ENCODE measurements around the gene MAGOH.

The MAGOH gene

DNA sequence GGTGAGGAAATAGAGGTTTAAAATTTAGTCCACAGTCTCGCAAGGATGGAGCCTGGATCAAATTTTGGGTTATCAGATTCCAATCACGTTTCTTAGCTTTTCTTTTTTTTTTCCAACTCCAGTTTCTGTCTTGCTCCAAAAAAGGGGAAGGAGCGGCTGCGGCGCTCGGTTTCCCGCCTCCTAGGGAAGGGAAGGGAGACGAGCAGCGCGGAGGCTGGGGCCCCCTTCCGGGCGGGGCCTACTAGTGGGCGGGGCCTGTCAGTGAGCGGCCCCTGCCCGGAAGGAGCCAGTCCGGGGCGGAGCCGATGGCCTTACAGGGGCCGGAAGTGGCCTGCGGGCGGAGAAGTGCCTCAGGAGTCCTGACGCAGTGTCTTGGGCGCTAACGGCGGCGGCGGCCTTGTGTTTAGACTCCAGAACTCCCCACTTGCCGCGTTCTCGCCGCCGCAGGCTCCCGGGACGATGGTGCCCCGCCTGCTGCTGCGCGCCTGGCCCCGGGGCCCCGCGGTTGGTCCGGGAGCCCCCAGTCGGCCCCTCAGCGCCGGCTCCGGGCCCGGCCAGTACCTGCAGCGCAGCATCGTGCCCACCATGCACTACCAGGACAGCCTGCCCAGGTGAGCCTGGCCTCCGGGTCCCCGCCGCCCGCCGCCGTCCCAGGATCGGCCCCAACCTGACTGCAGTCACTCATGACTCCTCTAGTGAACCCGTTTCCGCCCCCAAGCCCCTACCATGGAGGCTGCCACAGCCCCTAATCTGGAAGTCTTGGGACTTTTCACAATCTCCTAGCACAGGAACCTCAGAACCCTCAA lies 41.6 kb downstream of the MAGOH start, which contains the start of gene CPT2:
TSS of gene CPT2 (plus strand) at position 340 of the 806 bp plus-strand sequence. CDS start at position 460, 120 bp downstream.
- Histone ChIP-seq H3K4me3 (ENCODE audit: low read length, poor library complexity, severe bottlenecking) (peak within 1 kb of the TSS; percentile 85), H2AFZ (ENCODE audit: low read length) (peak within 1 kb of the TSS; percentile 89), H3K79me2 (ENCODE audit: insufficient read depth, low read length) (peaks cover 20% of the 10 kb centered on the region), H3K27me3 (ENCODE audit: insufficient read depth, low read length, poor library complexity, severe bottlenecking) (no peaks in the 10 kb centered on the region), H3K36me3 (ENCODE audit: insufficient read depth, low read length) (no peaks in the 10 kb centered on the region), H3K4me2 (ENCODE audit: low read depth, low read length, poor library complexity, severe bottlenecking) (peak within 1 kb of the TSS; percentile 94), H3K9ac (ENCODE audit: low read depth, low read length, poor library complexity, severe bottlenecking) (peak within 1 kb of the TSS; percentile 96), H3F3A (ENCODE audit: low read depth) (no peaks in the 10 kb centered on the region), H3K4me1 (ENCODE audit: insufficient read depth, low read length, poor library complexity, severe bottlenecking) (peaks cover 21% of the 10 kb centered on the region), H4K20me1 (ENCODE audit: insufficient read depth, low read length, poor library complexity, severe bottlenecking) (no peaks in the 10 kb centered on the region), H3K9me2 (replicated peaks; ENCODE audit: low read depth, low read length) (no peaks in the 10 kb centered on the region), H3K9me3 (ENCODE audit: insufficient read depth, low read depth, low read length) (no peaks in the 10 kb centered on the region)
- no peak for TF ChIP-seq EZH2phosphoT487 (IDR thresholded peaks at IDR 0.05; ENCODE audit: borderline replicate concordance)
- TF ChIP-seq, protein P1, sequence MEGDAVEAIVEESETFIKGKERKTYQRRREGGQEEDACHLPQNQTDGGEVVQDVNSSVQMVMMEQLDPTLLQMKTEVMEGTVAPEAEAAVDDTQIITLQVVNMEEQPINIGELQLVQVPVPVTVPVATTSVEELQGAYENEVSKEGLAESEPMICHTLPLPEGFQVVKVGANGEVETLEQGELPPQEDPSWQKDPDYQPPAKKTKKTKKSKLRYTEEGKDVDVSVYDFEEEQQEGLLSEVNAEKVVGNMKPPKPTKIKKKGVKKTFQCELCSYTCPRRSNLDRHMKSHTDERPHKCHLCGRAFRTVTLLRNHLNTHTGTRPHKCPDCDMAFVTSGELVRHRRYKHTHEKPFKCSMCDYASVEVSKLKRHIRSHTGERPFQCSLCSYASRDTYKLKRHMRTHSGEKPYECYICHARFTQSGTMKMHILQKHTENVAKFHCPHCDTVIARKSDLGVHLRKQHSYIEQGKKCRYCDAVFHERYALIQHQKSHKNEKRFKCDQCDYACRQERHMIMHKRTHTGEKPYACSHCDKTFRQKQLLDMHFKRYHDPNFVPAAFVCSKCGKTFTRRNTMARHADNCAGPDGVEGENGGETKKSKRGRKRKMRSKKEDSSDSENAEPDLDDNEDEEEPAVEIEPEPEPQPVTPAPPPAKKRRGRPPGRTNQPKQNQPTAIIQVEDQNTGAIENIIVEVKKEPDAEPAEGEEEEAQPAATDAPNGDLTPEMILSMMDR (conservative IDR thresholded peaks at IDR 0.05; ENCODE audit: low read length), result no peak

DNA sequence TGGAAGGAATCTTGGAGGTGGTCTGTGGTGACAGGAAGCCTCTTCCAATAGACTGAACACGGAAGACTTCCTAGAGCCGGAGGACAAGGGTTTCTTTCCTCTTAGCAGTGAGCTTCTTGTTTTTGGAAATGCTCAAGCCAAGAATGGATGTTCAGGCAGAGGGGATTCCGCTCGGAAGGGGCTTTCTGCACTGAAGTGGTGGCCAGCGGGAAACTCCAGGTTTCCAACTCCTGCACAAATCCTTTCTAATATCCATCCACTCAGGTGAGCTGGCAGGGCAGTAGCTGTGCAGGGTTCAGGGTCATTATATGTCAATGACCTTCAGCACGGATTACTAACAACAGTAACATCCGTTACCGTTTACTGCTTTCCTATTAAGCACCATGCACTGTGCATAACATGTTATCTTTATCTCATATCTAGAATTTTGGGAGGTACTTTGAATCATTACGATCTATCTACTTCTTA lies 42.3 kb downstream of the MAGOH start:
- Histone ChIP-seq H3K9me2 (replicated peaks; ENCODE audit: low read depth, low read length) (no peaks in the 10 kb centered on the region), H3K9ac (ENCODE audit: low read depth, low read length, poor library complexity, severe bottlenecking) (peak overlapping the region; percentile 96), H3K4me1 (ENCODE audit: insufficient read depth, low read length, poor library complexity, severe bottlenecking) (peaks cover 21% of the 10 kb centered on the region), H3F3A (ENCODE audit: low read depth) (no peaks in the 10 kb centered on the region), H3K9me3 (ENCODE audit: insufficient read depth, low read depth, low read length) (no peaks in the 10 kb centered on the region), H3K36me3 (ENCODE audit: insufficient read depth, low read length) (no peaks in the 10 kb centered on the region), H3K4me3 (ENCODE audit: low read length, poor library complexity, severe bottlenecking) (peak overlapping the region; percentile 85), H2AFZ (ENCODE audit: low read length) (peak overlapping the region; percentile 89), H3K79me2 (ENCODE audit: insufficient read depth, low read length) (peaks cover 20% of the 10 kb centered on the region), H4K20me1 (ENCODE audit: insufficient read depth, low read length, poor library complexity, severe bottlenecking) (no peaks in the 10 kb centered on the region), H3K4me2 (ENCODE audit: low read depth, low read length, poor library complexity, severe bottlenecking) (peak overlapping the region; percentile 76), H3K27me3 (ENCODE audit: insufficient read depth, low read length, poor library complexity, severe bottlenecking) (no peaks in the 10 kb centered on the region)
- TF ChIP-seq, protein P1 (conservative IDR thresholded peaks at IDR 0.05; ENCODE audit: low read length), result no peak
- TF ChIP-seq EZH2phosphoT487 (IDR thresholded peaks at IDR 0.05; ENCODE audit: borderline replicate concordance), result no peak

- TF ChIP-seq, protein P1 (conservative IDR thresholded peaks at IDR 0.05; ENCODE audit: low read length), result no peak
- no peak for TF ChIP-seq EZH2phosphoT487 (IDR thresholded peaks at IDR 0.05; ENCODE audit: borderline replicate concordance)
- H3K4me1 ChIP-seq (ENCODE audit: insufficient read depth, low read length, poor library complexity, severe bottlenecking), result peaks cover 21% of the 10 kb centered on the region
- H2AFZ ChIP-seq (ENCODE audit: low read length), result no peak overlapping the region
- no peaks in the 10 kb centered on the region for H3K36me3 ChIP-seq (ENCODE audit: insufficient read depth, low read length)
- H3K4me2 ChIP-seq (ENCODE audit: low read depth, low read length, poor library complexity, severe bottlenecking), result no peak overlapping the region
- peaks cover 20% of the 10 kb centered on the region for H3K79me2 ChIP-seq (ENCODE audit: insufficient read depth, low read length)
- no peaks in the 10 kb centered on the region for H4K20me1 ChIP-seq (ENCODE audit: insufficient read depth, low read length, poor library complexity, severe bottlenecking)
- no peaks in the 10 kb centered on the region for H3K9me3 ChIP-seq (ENCODE audit: insufficient read depth, low read depth, low read length)
- no peaks in the 10 kb centered on the region for H3F3A ChIP-seq (ENCODE audit: low read depth)
- H3K9me2 ChIP-seq (replicated peaks; ENCODE audit: low read depth, low read length), result no peaks in the 10 kb centered on the region
- no peak overlapping the region for H3K4me3 ChIP-seq (ENCODE audit: low read length, poor library complexity, severe bottlenecking)
- peak overlapping the region; percentile 96 for H3K9ac ChIP-seq (ENCODE audit: low read depth, low read length, poor library complexity, severe bottlenecking)
- no peaks in the 10 kb centered on the region for H3K27me3 ChIP-seq (ENCODE audit: insufficient read depth, low read length, poor library complexity, severe bottlenecking)
Observed at GRCh38 chr1:53195246-53196016, 42.9 kb downstream of the MAGOH start.

Measured in Loucy (cell line).